ENCODE data around the gene AASS.
"Not testable (repeated sequence)": the region's sequence is repeated elsewhere in the genome, so short reads cannot be mapped to it uniquely, and the experiment has no call there.

AASS gene

GRCh38 chr7:122137251-122138077, 6.6 kb downstream of the AASS start:
- no peak for DNase-seq (ENCODE audit: low read depth)
- no peak for TF ChIP-seq CTCF (IDR thresholded peaks at IDR 0.05; ENCODE audit: insufficient read depth, low read depth, low read length, missing control alignments)
- H3K4me3 ChIP-seq (ENCODE audit: low read depth, low read length): no peak overlapping the region

- H3K4me3 ChIP-seq (ENCODE audit: low read depth, low read length): no peak overlapping the region
- DNase-seq (ENCODE audit: low read depth): no peak
- TF ChIP-seq CTCF (IDR thresholded peaks at IDR 0.05; ENCODE audit: insufficient read depth, low read depth, low read length, missing control alignments): no peak
Measured at GRCh38 chr7:122136639-122137245, 7.3 kb downstream of the AASS start.

- no peak for DNase-seq (ENCODE audit: low read depth)
- H3K4me3 ChIP-seq (ENCODE audit: low read depth, low read length): no peak overlapping the region
- no peak for TF ChIP-seq CTCF (IDR thresholded peaks at IDR 0.05; ENCODE audit: insufficient read depth, low read depth, low read length, missing control alignments)
Measured at GRCh38 chr7:122136078-122136477, 8.0 kb downstream of the AASS start.

GRCh38 chr7:122135275-122135674, 8.8 kb downstream of the AASS start:
- no peak for DNase-seq (ENCODE audit: low read depth)
- no peak for TF ChIP-seq CTCF (IDR thresholded peaks at IDR 0.05; ENCODE audit: insufficient read depth, low read depth, low read length, missing control alignments)
- no peak overlapping the region for H3K4me3 ChIP-seq (ENCODE audit: low read depth, low read length)

- not testable (repeated sequence) for H3K4me3 ChIP-seq (ENCODE audit: low read depth, low read length)
Measured at GRCh38 chr7:122134793-122135192, 9.3 kb downstream of the AASS start.

GRCh38 chr7:122133477-122133876, 10.6 kb downstream of the AASS start:
- no peak overlapping the region for H3K4me3 ChIP-seq (ENCODE audit: low read depth, low read length)
- DNase-seq (ENCODE audit: low read depth): no peak
- no peak for TF ChIP-seq CTCF (IDR thresholded peaks at IDR 0.05; ENCODE audit: insufficient read depth, low read depth, low read length, missing control alignments)

More at GRCh38 chr7:122134793-122135192, 9.3 kb downstream of the AASS start:
- DNase-seq (ENCODE audit: low read depth): not testable (repeated sequence)

- no peak overlapping the region for H3K4me3 ChIP-seq (ENCODE audit: low read depth, low read length)
- TF ChIP-seq CTCF (IDR thresholded peaks at IDR 0.05; ENCODE audit: insufficient read depth, low read depth, low read length, missing control alignments): no peak
- no peak for DNase-seq (ENCODE audit: low read depth)
Measured at GRCh38 chr7:122132341-122132740, 11.7 kb downstream of the AASS start.
